AG09309 (cell line): ENCODE measurements around the gene EIF5A.

Experiments used
- DNase-seq: peaks from one replicate; pipeline ENCODE4 v3.0.0-alpha.2; 2010; ENCODE audit warnings: low read depth
- H3K4me3 ChIP-seq: 2 replicates; pipeline ENCODE4 v1.5.1; 2011; ENCODE audit warnings: mild to moderate bottlenecking, low read depth, low read length, moderate library complexity; ENCODE audit not compliant: control insufficient read depth
- TF ChIP-seq, protein P1 (sequence below): IDR thresholded peaks from 2 replicates; pipeline ENCODE4 v1.5.1; 2011; ENCODE audit warnings: mild to moderate bottlenecking, low read depth, low read length, inconsistent platforms; ENCODE audit not compliant: insufficient read depth, control insufficient read depth; ENCODE audit errors: missing control alignments

The EIF5A gene

DNA sequence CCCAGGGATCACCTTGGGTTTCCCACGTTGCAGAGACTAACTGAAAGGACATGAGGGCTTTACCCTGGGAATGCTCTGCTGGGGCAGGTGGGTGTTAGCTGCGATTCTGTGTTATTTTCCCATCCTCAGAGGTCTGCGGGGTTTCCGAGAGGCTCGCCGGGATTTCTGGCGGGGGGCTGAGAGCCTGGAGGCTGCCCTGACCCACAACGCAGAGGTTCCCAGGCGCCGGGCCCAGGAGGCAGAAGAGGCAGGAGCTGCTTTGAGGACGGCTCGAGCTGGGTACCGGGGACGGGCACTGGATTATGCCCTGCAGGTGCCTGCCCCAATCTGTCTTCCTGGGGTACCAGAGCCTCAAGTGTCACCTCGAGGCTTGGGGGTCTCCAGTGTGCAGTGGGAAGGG lies 35.8 kb downstream of the EIF5A start:
- TF ChIP-seq, protein P1, sequence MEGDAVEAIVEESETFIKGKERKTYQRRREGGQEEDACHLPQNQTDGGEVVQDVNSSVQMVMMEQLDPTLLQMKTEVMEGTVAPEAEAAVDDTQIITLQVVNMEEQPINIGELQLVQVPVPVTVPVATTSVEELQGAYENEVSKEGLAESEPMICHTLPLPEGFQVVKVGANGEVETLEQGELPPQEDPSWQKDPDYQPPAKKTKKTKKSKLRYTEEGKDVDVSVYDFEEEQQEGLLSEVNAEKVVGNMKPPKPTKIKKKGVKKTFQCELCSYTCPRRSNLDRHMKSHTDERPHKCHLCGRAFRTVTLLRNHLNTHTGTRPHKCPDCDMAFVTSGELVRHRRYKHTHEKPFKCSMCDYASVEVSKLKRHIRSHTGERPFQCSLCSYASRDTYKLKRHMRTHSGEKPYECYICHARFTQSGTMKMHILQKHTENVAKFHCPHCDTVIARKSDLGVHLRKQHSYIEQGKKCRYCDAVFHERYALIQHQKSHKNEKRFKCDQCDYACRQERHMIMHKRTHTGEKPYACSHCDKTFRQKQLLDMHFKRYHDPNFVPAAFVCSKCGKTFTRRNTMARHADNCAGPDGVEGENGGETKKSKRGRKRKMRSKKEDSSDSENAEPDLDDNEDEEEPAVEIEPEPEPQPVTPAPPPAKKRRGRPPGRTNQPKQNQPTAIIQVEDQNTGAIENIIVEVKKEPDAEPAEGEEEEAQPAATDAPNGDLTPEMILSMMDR = no peak
- no peak overlapping the region for H3K4me3 ChIP-seq
- DNase-seq = no peak

DNA sequence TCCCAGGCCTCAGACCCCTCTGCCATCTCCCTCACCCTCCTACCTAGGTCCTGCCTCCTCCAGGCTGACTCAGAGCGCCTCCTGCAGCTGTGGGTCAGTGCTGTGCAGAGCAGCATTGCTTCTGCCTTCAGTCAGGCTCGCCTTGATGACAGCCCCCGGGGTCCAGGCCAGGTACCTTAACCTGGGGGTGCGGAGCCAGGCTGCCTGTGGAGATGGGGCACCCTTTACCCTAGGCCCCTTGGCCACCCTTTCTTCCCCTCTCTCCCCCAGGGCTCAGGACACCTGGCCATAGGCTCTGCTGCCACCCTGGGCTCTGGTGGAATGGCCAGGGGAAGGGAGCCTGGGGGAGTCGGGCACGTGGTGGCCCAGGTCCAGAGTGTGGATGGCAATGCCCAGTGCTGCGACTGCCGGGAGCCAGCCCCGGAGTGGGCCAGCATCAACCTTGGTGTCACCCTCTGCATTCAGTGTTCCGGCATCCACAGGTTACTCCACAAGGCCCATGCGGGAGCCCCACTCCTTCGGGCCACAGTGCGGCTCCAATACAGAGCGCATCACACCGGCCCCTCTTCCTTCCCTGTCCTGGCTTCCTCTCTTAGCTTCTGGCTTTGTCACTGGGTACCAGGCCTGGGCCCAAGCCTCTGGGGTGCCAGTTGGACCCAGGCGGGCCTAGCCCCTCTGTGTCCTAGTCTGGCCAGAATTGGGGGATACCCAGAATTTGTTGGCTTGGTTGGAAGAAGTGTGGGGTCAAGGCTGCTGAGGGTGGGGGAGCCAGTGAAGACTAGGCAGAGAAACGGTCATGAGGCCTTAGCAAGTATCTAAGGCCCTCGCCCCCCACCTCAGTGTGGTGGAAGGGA lies 39.6 kb downstream of the EIF5A start:
- H3K4me3 ChIP-seq = no peak overlapping the region
- no peak for DNase-seq
- TF ChIP-seq, protein P1 = no peak

DNA sequence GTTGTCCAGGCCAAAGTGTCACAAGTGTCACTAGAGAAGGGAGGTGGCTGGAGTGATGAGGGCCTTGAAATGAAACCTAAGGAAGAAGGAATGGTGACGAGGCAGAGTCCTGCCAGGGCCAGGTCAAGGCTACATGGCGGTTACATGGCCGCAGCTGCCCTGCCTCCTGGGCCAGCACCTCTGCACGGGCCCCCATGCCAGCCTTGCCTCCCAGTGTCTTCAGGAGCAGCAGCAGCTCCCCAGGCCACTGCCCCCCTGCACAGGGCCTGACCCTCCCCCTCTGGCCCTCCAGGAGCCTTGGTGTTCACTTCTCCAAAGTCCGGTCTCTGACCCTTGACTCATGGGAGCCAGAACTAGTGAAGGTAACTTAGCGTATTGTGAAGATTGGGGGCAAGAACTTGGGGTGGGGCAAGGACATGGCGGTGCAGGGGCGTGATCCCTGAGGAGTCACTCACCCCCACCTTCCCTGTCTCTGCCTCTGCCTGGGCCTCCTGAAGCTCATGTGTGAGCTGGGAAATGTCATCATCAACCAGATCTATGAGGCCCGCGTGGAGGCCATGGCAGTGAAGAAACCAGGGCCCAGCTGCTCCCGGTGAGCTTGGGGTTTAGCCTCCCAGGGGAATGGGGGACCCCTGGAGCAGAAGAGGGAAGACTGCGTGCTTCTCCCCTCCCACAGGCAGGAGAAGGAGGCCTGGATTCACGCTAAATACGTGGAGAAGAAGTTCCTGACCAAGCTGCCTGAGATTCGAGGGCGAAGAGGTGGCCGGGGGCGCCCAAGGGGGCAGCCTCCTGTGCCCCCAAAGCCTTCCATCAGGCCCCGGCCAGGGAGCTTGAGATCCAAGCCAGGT lies 40.4 kb downstream of the EIF5A start:
- TF ChIP-seq, protein P1 = no peak
- no peak overlapping the region for H3K4me3 ChIP-seq
- no peak for DNase-seq

DNA sequence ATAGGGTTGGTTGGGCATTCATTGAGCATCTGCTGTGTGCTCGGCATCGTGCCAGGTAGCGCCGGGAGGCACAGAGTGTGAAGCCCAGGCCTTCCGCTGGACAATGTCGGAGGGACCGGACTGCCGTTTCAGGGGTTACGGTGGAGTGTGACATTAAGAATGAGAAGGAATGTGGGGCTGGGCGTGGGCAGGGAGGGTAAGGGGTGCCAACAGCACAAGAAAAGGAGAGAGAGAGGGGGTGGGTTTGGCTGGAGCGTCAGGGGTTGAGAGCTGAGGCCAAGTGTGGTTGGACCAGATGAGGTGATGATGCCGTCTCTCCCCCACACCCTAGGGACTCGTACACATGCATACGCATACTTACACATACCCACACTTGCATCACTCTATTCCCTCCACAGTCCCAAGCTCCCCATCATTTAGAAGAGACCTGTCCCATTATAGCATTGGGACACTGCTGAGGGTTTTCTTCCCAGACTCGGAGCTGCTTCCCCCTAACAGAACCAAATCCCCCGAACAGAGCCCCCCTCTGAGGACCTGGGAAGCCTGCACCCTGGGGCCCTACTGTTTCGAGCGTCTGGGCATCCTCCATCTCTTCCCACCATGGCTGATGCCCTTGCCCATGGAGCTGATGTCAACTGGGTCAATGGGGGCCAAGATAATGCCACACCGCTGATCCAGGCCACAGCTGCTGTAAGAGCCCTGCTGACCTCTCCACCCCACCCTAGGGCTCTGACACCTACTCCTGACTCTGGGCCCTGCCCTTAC lies 41.2 kb downstream of the EIF5A start:
- TF ChIP-seq, protein P1 = no peak
- DNase-seq = no peak
- H3K4me3 ChIP-seq = no peak overlapping the region

DNA sequence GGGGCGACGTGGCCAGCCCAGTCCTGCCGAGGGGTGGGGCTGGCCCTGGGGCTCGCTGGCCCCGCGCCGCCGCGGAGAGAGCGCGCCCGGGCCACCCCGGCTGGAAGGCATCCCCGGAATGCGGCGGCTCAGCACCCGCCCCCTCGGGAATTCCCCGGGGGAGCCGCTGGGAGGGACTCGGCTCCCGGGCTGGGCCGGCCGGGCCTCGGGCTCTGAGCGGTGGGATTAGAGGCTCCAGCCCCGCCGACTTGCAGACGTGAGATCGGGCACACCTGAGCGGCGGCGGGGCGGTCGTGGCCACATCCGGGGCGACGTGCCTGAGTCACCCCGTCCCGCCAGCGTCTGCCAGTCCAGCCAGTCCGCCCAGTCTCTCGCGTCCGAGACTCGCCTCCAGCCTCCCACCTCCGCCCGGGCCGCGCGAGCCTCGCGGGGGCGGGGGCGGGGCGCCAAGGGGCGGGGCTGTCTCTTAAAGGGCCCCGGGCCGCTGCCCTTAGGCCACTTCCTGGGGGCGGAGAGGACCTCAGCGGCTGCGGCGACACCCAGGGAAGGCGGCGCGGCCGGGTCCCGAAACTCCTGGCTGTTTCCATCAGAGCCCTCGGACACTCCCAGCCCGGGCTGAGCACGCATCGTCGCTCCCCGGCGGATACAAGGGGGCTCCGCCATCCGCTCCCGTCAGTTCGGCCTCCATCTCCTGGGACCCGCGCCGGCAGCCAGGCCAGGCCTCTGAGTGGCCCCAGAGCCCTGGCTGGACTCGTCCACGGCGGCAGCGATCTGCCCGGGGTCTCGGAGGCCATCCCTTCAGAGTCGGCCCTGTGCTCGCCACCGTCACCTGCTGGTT lies 44.5 kb downstream of the EIF5A start, which contains the start of gene KCTD11:
TSS of gene KCTD11 (plus strand) at position 498 of the 838 bp plus-strand sequence.
- peak; percentile 65 for DNase-seq
- H3K4me3 ChIP-seq = peak within 1 kb of the TSS; percentile 93

More for the DNA sequence above, 44.5 kb downstream of the EIF5A start, which contains the start of gene KCTD11:
- TF ChIP-seq, protein P1 = no peak
